ENCODE results near the gene SOX13. TPM values are rescaled to one million over a fixed set of nuclear protein-coding genes. Genes with fewer than 3 reads are reported as not detected.
"Not testable (repeated sequence)": the region's sequence is repeated elsewhere in the genome, so short reads cannot be mapped to it uniquely, and the experiment has no call there.

The SOX13 gene
- total RNA-seq, 1 experiment from 2014 or later, result 35.6 TPM

GRCh38 chr1:204089044-204089751 lies 16.3 kb downstream of the SOX13 start:
- no peaks in the 10 kb centered on the region for H4K20me1 ChIP-seq (ENCODE audit: insufficient read depth)
- no peak overlapping the region for H2AFZ ChIP-seq (ENCODE audit: low read depth, low read length, poor library complexity, severe bottlenecking)
- H3K79me2 ChIP-seq (ENCODE audit: insufficient read depth, low read length), result peaks cover 27% of the 10 kb centered on the region; the same call in 1 of the 2 replicates
- ChIA-PET CTCF (no interaction called here), RAD21 (ENCODE audit: low non-redundant PET in 1 of 2, low total read pairs in 2 of 2, uncharacterized antibody in 2 of 2, unreplicated experiment in 2 of 2) (no interaction called here), POLR2A (no interaction called here)
- no peak overlapping the region for H3K27ac ChIP-seq (ENCODE audit: low read depth, low read length)
- no peaks in the 10 kb centered on the region for H3K9me3 ChIP-seq (ENCODE audit: control insufficient read depth in 1 of 2, insufficient read depth in 1 of 2, low read depth in 1 of 2, low read length in 2 of 2)
- BruUV-seq (replicated peaks), result no TSS peak
- no peak overlapping the region for H3K4me3 ChIP-seq (replicated peaks in 1 of 2; ENCODE audit: low read depth in 1 of 2, low read length in 2 of 2)
- no peaks in the 10 kb centered on the region for H3K9me2 ChIP-seq (ENCODE audit: insufficient read depth)
- H3K27me3 ChIP-seq (ENCODE audit: insufficient read depth, low read length), result no peaks in the 10 kb centered on the region
- H3K36me3 ChIP-seq (ENCODE audit: control insufficient read depth in 1 of 2, insufficient read depth in 2 of 2, low read length in 2 of 2), result no peaks in the 10 kb centered on the region
- no peak for ATAC-seq
- H3K4me1 ChIP-seq (ENCODE audit: control insufficient read depth in 1 of 2, insufficient read depth in 2 of 2, low read length in 2 of 2), result peaks cover 25 to 33% of the 10 kb centered on the region in 2 experiments
- H3K9ac ChIP-seq (ENCODE audit: low read length), result no peak overlapping the region
- H3K4me2 ChIP-seq (ENCODE audit: low read length), result no peak overlapping the region
- TF ChIP-seq CEBPB (IDR thresholded peaks at IDR 0.05; ENCODE audit: low read depth) (no peak), REST (IDR thresholded peaks at IDR 0.05; ENCODE audit: low read depth) (no peak), SP1 (IDR thresholded peaks at IDR 0.05; ENCODE audit: low read depth) (no peak), SIN3A (IDR thresholded peaks at IDR 0.05; ENCODE audit: low read depth) (no peak), ZFX (IDR thresholded peaks at IDR 0.05) (no peak), ELF1 (IDR thresholded peaks at IDR 0.05; ENCODE audit: borderline replicate concordance, low read depth) (no peak), CBX3 (IDR thresholded peaks at IDR 0.05; ENCODE audit: low read depth) (no peak), TCF7L2 (IDR thresholded peaks at IDR 0.05; ENCODE audit: borderline replicate concordance, extremely low read depth, insufficient read depth, insufficient read length) (no peak), EGR1 (IDR thresholded peaks at IDR 0.05; ENCODE audit: low read depth) (no peak), SRF (IDR thresholded peaks at IDR 0.05; ENCODE audit: low read depth) (no peak), POLR2A (IDR thresholded peaks at IDR 0.05; ENCODE audit: borderline replicate concordance, extremely low read depth, insufficient read depth, insufficient read length) (no peak)
- TF ChIP-seq, protein P1, sequence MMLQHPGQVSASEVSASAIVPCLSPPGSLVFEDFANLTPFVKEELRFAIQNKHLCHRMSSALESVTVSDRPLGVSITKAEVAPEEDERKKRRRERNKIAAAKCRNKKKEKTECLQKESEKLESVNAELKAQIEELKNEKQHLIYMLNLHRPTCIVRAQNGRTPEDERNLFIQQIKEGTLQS (IDR thresholded peaks at IDR 0.05), result no peak
- DNase-seq (ENCODE audit: low read depth, low spot score), result no peak
- intact Hi-C loops (cut with micrococcal nuclease), result no loop called here

DNA sequence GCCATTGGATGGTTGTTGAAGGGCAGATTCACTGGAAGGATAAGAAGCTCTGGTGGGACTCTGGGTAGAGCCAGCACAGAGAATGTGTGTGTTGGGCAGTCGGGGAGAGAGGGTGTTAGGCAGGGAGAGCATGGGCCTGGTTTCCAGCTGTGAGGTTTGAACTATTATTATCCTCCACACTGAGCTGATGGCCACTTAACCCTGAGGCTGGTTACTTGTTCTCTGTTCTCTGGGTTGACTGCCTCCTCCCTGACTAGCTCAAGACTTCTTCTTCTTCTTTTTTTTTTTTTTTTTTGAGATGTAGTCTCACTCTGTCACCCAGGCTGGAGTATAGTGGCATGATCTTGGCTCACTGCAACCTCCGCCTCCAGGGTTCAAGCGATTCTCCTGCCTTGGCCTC lies 17.2 kb downstream of the SOX13 start:
- H3K9me2 ChIP-seq (ENCODE audit: insufficient read depth); H2AFZ ChIP-seq (ENCODE audit: low read depth, low read length, poor library complexity, severe bottlenecking); POLR2A ChIA-PET; H3K9me3 ChIP-seq (ENCODE audit: control insufficient read depth in 1 of 2, insufficient read depth in 1 of 2, low read depth in 1 of 2, low read length in 2 of 2); BruUV-seq (replicated peaks); H3K36me3 ChIP-seq (ENCODE audit: control insufficient read depth in 1 of 2, insufficient read depth in 2 of 2, low read length in 2 of 2); H4K20me1 ChIP-seq (ENCODE audit: insufficient read depth); H3K27me3 ChIP-seq (ENCODE audit: insufficient read depth, low read length); intact Hi-C loops (cut with micrococcal nuclease); H3K4me3 ChIP-seq (replicated peaks in 1 of 2; ENCODE audit: low read depth in 1 of 2, low read length in 2 of 2); H3K4me2 ChIP-seq (ENCODE audit: low read length); ATAC-seq; H3K9ac ChIP-seq (ENCODE audit: low read length); RAD21 ChIA-PET (ENCODE audit: low non-redundant PET in 1 of 2, low total read pairs in 2 of 2, uncharacterized antibody in 2 of 2, unreplicated experiment in 2 of 2); DNase-seq (ENCODE audit: low read depth, low spot score); H3K27ac ChIP-seq (ENCODE audit: low read depth, low read length): not testable (repeated sequence)
- Histone ChIP-seq H3K79me2 (ENCODE audit: insufficient read depth, low read length) (peaks cover 27% of the 10 kb centered on the region; the same call in 1 of the 2 replicates), H3K4me1 (ENCODE audit: control insufficient read depth in 1 of 2, insufficient read depth in 2 of 2, low read length in 2 of 2) (peaks cover 21 to 33% of the 10 kb centered on the region in 2 experiments)
- CTCF ChIA-PET, result interaction anchor here (0.8 kb wide), 1 partner anchor 10 kb away, joined by 3 read pairs; no protein-coding TSS in a partner anchor
